IMR-90 (cell line): ENCODE measurements around the gene CWC27. TPM values are rescaled to one million over a fixed set of nuclear protein-coding genes. Genes with fewer than 3 reads are reported as not detected.

ENCODE experiments used
- ATAC-seq: fragments of 200-7000 bp; cut with Tn5 transposase; 2 replicates; pipeline ENCODE4 v1.9.1; 2020; ENCODE audit warnings: low read depth, mild to moderate bottlenecking, moderate library complexity
- BruUV-seq: library from RNA; stranded (reverse); fragments of 400-500 nt; replicated peaks from 2 replicates; lab custom pipeline; 2021; lab: Mats Ljungman, UMichigan
- CTCF ChIA-PET: fragments of 300-600 bp; formaldehyde crosslinking; extraction: SDS; loops from one replicate; lab custom pipeline; 2021; ENCODE audit warnings: antibody characterized with exemption; lab: Yijun Ruan, JAX
- POLR2A ChIA-PET: fragments of 300-600 bp; sonication (Branson Sonifier 250); formaldehyde crosslinking; loops from one replicate; lab custom pipeline; 2022; ENCODE audit warnings: antibody characterized with exemption; ENCODE audit not compliant: unreplicated experiment; lab: Charles Lee
- DNase-seq: peaks from one replicate; pipeline ENCODE4 v3.0.0; 2013
- H2AFZ ChIP-seq: replicated peaks from 2 replicates; pipeline ENCODE3; 2013; ENCODE audit warnings: low read length, mild to moderate bottlenecking; ENCODE audit not compliant: poor library complexity
- H2AK5ac ChIP-seq: 2 replicates; pipeline ENCODE4 v1.6.1; 2013; ENCODE audit warnings: low read depth, low read length, inconsistent platforms
- H2AK9ac ChIP-seq: replicated peaks from 2 replicates; pipeline ENCODE3; 2013; ENCODE audit warnings: mild to moderate bottlenecking, low read depth, low read length, moderate library complexity; ENCODE audit not compliant: poor library complexity
- H2BK120ac ChIP-seq: 2 replicates; pipeline ENCODE4 v1.6.1; 2013; ENCODE audit warnings: low read depth, low read length, inconsistent platforms
- H2BK15ac ChIP-seq: 3 replicates; pipeline ENCODE4 v1.6.1; 2013; ENCODE audit warnings: low read depth, low read length, inconsistent platforms
- H2BK20ac ChIP-seq: 2 replicates; pipeline ENCODE4 v1.6.1; 2013; ENCODE audit warnings: low read depth, mild to moderate bottlenecking, inconsistent platforms, low read length, moderate library complexity
- H2BK5ac ChIP-seq: 2 replicates; pipeline ENCODE4 v1.6.1; 2013; ENCODE audit warnings: mild to moderate bottlenecking, low read depth, low read length, inconsistent platforms; ENCODE audit not compliant: poor library complexity, severe bottlenecking
- H3K14ac ChIP-seq: replicated peaks from 2 replicates; pipeline ENCODE4 v1.6.1; 2013; ENCODE audit warnings: low read depth, low read length, inconsistent platforms
- H3K18ac ChIP-seq: 2 replicates; pipeline ENCODE4 v1.6.1; 2013; ENCODE audit warnings: low read depth, low read length, control low read depth
- H3K23ac ChIP-seq: 2 replicates; pipeline ENCODE4 v1.6.1; 2013; ENCODE audit warnings: low read depth, low read length, inconsistent platforms
- H3K27ac ChIP-seq: 2 replicates; pipeline ENCODE4 v1.5.1; 2013; ENCODE audit warnings: mild to moderate bottlenecking, control low read depth, low read length; ENCODE audit not compliant: insufficient read depth
- H3K27me3 ChIP-seq: 2 replicates; pipeline ENCODE4 v1.6.1; 2013; ENCODE audit warnings: low read length; ENCODE audit not compliant: control insufficient read depth, insufficient read depth
- H3K36me3 ChIP-seq: 2 replicates; pipeline ENCODE4 v1.6.1; 2013; ENCODE audit warnings: low read length, mixed read lengths; ENCODE audit not compliant: control insufficient read depth, insufficient read depth
- H3K4ac ChIP-seq: 2 replicates; pipeline ENCODE4 v1.6.1; 2013; ENCODE audit warnings: low read depth, low read length, inconsistent platforms
- H3K4me1 ChIP-seq: 2 replicates; pipeline ENCODE4 v1.6.1; 2013; ENCODE audit warnings: low read length, mixed read lengths; ENCODE audit not compliant: control insufficient read depth, insufficient read depth
- H3K4me2 ChIP-seq: 2 replicates; pipeline ENCODE4 v1.6.1; 2013; ENCODE audit warnings: low read depth, mild to moderate bottlenecking, control low read depth, low read length, moderate library complexity
- H3K4me3 ChIP-seq: 2 replicates; pipeline ENCODE4 v1.5.1; 2013; ENCODE audit warnings: low read depth, mild to moderate bottlenecking, control low read depth, low read length, moderate library complexity; ENCODE audit not compliant: insufficient read depth
- H3K56ac ChIP-seq: 2 replicates; pipeline ENCODE4 v1.6.1; 2013; ENCODE audit warnings: low read length, inconsistent platforms; ENCODE audit not compliant: insufficient read depth; ENCODE audit errors: extremely low read depth
- H3K79me1 ChIP-seq, 2 experiments: 2 replicates each; pipeline ENCODE4 v1.6.1; 2013; ENCODE audit warnings: low read length in 2 of 2, inconsistent platforms in 1 of 2, low read depth in 1 of 2
- H3K9ac ChIP-seq: 2 replicates; pipeline ENCODE4 v1.6.1; 2013; ENCODE audit warnings: low read depth, low read length, control low read depth
- H3K9me1 ChIP-seq: 2 replicates; pipeline ENCODE4 v1.6.1; 2013; ENCODE audit warnings: low read length, inconsistent platforms; ENCODE audit not compliant: insufficient read depth
- H3K9me3 ChIP-seq: 2 replicates; pipeline ENCODE4 v1.6.1; 2013; ENCODE audit warnings: low read length; ENCODE audit not compliant: control insufficient read depth, insufficient read depth
- H4K20me1 ChIP-seq: 2 replicates; pipeline ENCODE4 v1.6.1; 2013; ENCODE audit warnings: low read length, inconsistent platforms; ENCODE audit not compliant: insufficient read depth
- H4K5ac ChIP-seq: 2 replicates; pipeline ENCODE4 v1.6.1; 2013; ENCODE audit warnings: mild to moderate bottlenecking, low read depth, low read length, control low read depth
- H4K8ac ChIP-seq, 2 experiments: 2 replicates each; pipeline ENCODE4 v1.6.1; 2013; ENCODE audit warnings: low read depth in 2 of 2, low read length in 2 of 2, control low read depth in 1 of 2, inconsistent platforms in 1 of 2
- H4K91ac ChIP-seq: 2 replicates; pipeline ENCODE4 v1.6.1; 2013; ENCODE audit warnings: low read depth, low read length, inconsistent platforms; ENCODE audit not compliant: insufficient read depth
- CHD1 ChIP-seq: IDR thresholded peaks from 2 replicates; pipeline ENCODE4 v1.6.1; 2012; ENCODE audit warnings: low read depth, low read length, improper control_type of control experiment
- MAFK ChIP-seq: IDR thresholded peaks from 2 replicates; pipeline ENCODE4 v1.6.1; 2012; ENCODE audit warnings: low read depth, low read length, improper control_type of control experiment
- MXI1 ChIP-seq: IDR thresholded peaks from 2 replicates; pipeline ENCODE4 v1.6.1; 2012; ENCODE audit warnings: low read depth, mild to moderate bottlenecking, low read length, moderate library complexity, borderline replicate concordance
- RAD21 ChIP-seq: IDR thresholded peaks from 2 replicates; pipeline ENCODE4 v1.6.1; 2012; ENCODE audit warnings: low read length, improper control_type of control experiment
- WGBS, 2 experiments: methylation state at CpG; one replicate each; pipeline versions ENCODE4 v1.1.5 to v1.1.7; 2013; ENCODE audit warnings: missing lambda C conversion rate in 2 of 2; ENCODE audit not compliant: insufficient read length in 1 of 2; ENCODE audit errors: extremely low coverage in 2 of 2; 5-methylcytosine and 5-hydroxymethylcytosine counted together
- dilution Hi-C: fragments of 300-500 bp; cut with HindIII; formaldehyde crosslinking; loops from one replicate; pipeline ENCODE4 v1.14.3; 2018; ENCODE audit warnings: low sequenced_read_pairs; ENCODE audit not compliant: unreplicated experiment
- in situ Hi-C: fragments of 300-500 bp; cut with MboI; formaldehyde crosslinking; loops from 3 replicates; pipeline ENCODE4 v1.14.3; 2019; ENCODE audit warnings: low sequenced_read_pairs, inconsistent platforms, mixed read lengths
- intact Hi-C: fragments of 100-400 bp; cut with micrococcal nuclease; formaldehyde crosslinking; loops from 2 replicates; pipeline ENCODE4 v1.10.0; 2022
- polyA plus RNA-seq, 3 experiments: library from polyadenylated mRNA; depleted of rRNA; stranded (reverse); fragments of >200 nt; gene quantifications; 2 replicates each; pipeline ENCODE4 v1.2.3, GENCODE V29; 2012; ENCODE audit warnings: low replicate concordance in 1 of 3
- total RNA-seq: library from RNA; depleted of rRNA; stranded (reverse); fragments of >200 nt; gene quantifications from 2 replicates; pipeline ENCODE4 v1.2.3, GENCODE V29; 2012

Gene CWC27
- total and polyA plus RNA-seq, 2 of the 4 experiments (the other 2 are of a cell fraction), result 13.3 to 17.1 TPM

- Histone ChIP-seq H2AK9ac (no peak overlapping the region), H3K9me1 (peaks cover 5% of the 10 kb centered on the region), H3K9ac (no peak overlapping the region), H3K79me1 (peaks cover 7% of the 10 kb centered on the region in 2 experiments; a peak in 3 of 4 replicates), H4K8ac (no peak overlapping the region), H2BK5ac (no peak overlapping the region), H4K20me1 (no peaks in the 10 kb centered on the region), H2AK5ac (no peak overlapping the region), H3K56ac (no peak overlapping the region), H3K4me3 (no peak overlapping the region), H2BK120ac (no peak overlapping the region), H3K4me1 (no peaks in the 10 kb centered on the region; the same call in 1 of the 2 replicates), H3K23ac (no peak overlapping the region), H3K36me3 (no peaks in the 10 kb centered on the region), H4K5ac (no peak overlapping the region), H3K4me2 (no peak overlapping the region), H2BK15ac (no peak overlapping the region), H4K91ac (no peak overlapping the region), H3K27ac (no peak overlapping the region), H3K18ac (no peak overlapping the region), H3K4ac (no peak overlapping the region), H3K27me3 (no peaks in the 10 kb centered on the region), H3K9me3 (no peaks in the 10 kb centered on the region), H2AFZ (no peak overlapping the region), H2BK20ac (no peak overlapping the region), H3K14ac (no peak overlapping the region)
- in situ Hi-C loops, result no loop called here
- CTCF ChIA-PET, result no interaction called here
- POLR2A ChIA-PET, result no interaction called here
- no peak for ATAC-seq
- TF ChIP-seq RAD21 (no peak), MAFK (no peak), MXI1 (no peak), CHD1 (no peak)
- no TSS peak for BruUV-seq
- intact Hi-C loops, result no loop called here
- no peak for DNase-seq
- no CpG with 5 or more reads among the region's 1 CpG for WGBS, 2 experiments
- dilution Hi-C loops, result no loop called here
These were observed 240.5 kb downstream of the CWC27 start for GRCh38 chr5:65009207-65009606.
